Ishikawa (cell line): ENCODE results near the gene HERC3.

ENCODE experiments used
- CEBPB ChIP-seq: IDR thresholded peaks from 2 replicates; pipeline ENCODE4 v1.6.1; 2012
- CREB1 ChIP-seq: IDR thresholded peaks from 2 replicates; pipeline ENCODE4 v1.6.1; 2012; ENCODE audit warnings: low read depth
- EGR1 ChIP-seq: IDR thresholded peaks from 2 replicates; pipeline ENCODE4 v1.6.1; 2012
- EP300 ChIP-seq: IDR thresholded peaks from 2 replicates; pipeline ENCODE4 v1.6.1; 2012; ENCODE audit warnings: borderline replicate concordance
- FOXM1 ChIP-seq: IDR thresholded peaks from 2 replicates; pipeline ENCODE4 v1.6.1; 2012; ENCODE audit warnings: low read depth, borderline replicate concordance
- MAX ChIP-seq: IDR thresholded peaks from 2 replicates; pipeline ENCODE4 v1.6.1; 2012
- NFIC ChIP-seq: IDR thresholded peaks from 2 replicates; pipeline ENCODE4 v1.6.1; 2012
- RAD21 ChIP-seq: IDR thresholded peaks from 2 replicates; pipeline ENCODE4 v1.6.1; 2012; ENCODE audit warnings: low read depth
- TAF1 ChIP-seq: IDR thresholded peaks from 2 replicates; pipeline ENCODE4 v1.6.1; 2012; ENCODE audit warnings: low read depth, mild to moderate bottlenecking
- TCF12 ChIP-seq: IDR thresholded peaks from 2 replicates; pipeline ENCODE4 v1.6.1; 2012; ENCODE audit warnings: low read depth
- TEAD4 ChIP-seq: IDR thresholded peaks from 2 replicates; pipeline ENCODE4 v1.6.1; 2012
- YY1 ChIP-seq: IDR thresholded peaks from 2 replicates; pipeline ENCODE4 v1.6.1; 2012; ENCODE audit warnings: low read depth
- ZBTB7A ChIP-seq: IDR thresholded peaks from 2 replicates; pipeline ENCODE4 v1.6.1; 2012; ENCODE audit warnings: low read depth
- TF ChIP-seq, protein P1 (sequence below): IDR thresholded peaks from 2 replicates; pipeline ENCODE4 v1.6.1; 2012
- TF ChIP-seq, protein P2 (sequence below): IDR thresholded peaks from 2 replicates; pipeline ENCODE4 v1.6.1; 2012; ENCODE audit warnings: low read depth, mild to moderate bottlenecking

Gene HERC3

DNA sequence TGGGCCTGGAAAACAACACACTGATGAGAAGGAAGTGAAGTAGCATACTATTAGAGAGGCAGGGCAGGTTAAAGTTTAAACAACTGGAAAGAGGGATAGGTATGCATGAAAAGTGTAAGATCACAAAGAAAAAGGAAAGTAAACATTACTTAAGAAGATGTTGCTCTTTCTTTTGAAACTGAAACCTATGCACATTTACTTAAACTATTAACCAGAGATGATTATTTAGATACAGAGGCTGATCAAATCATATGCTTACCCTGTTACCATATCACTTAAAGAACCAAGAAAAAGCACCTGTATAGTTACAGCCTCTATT is 67.6 kb downstream of the HERC3 start:
- no peak for TF ChIP-seq YY1
- TF ChIP-seq ZBTB7A: no peak
- TF ChIP-seq, protein P1, sequence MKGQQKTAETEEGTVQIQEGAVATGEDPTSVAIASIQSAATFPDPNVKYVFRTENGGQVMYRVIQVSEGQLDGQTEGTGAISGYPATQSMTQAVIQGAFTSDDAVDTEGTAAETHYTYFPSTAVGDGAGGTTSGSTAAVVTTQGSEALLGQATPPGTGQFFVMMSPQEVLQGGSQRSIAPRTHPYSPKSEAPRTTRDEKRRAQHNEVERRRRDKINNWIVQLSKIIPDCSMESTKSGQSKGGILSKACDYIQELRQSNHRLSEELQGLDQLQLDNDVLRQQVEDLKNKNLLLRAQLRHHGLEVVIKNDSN: no peak
- TF ChIP-seq FOXM1: no peak
- TF ChIP-seq EGR1: no peak
- TF ChIP-seq TAF1: no peak
- TF ChIP-seq, protein P2, sequence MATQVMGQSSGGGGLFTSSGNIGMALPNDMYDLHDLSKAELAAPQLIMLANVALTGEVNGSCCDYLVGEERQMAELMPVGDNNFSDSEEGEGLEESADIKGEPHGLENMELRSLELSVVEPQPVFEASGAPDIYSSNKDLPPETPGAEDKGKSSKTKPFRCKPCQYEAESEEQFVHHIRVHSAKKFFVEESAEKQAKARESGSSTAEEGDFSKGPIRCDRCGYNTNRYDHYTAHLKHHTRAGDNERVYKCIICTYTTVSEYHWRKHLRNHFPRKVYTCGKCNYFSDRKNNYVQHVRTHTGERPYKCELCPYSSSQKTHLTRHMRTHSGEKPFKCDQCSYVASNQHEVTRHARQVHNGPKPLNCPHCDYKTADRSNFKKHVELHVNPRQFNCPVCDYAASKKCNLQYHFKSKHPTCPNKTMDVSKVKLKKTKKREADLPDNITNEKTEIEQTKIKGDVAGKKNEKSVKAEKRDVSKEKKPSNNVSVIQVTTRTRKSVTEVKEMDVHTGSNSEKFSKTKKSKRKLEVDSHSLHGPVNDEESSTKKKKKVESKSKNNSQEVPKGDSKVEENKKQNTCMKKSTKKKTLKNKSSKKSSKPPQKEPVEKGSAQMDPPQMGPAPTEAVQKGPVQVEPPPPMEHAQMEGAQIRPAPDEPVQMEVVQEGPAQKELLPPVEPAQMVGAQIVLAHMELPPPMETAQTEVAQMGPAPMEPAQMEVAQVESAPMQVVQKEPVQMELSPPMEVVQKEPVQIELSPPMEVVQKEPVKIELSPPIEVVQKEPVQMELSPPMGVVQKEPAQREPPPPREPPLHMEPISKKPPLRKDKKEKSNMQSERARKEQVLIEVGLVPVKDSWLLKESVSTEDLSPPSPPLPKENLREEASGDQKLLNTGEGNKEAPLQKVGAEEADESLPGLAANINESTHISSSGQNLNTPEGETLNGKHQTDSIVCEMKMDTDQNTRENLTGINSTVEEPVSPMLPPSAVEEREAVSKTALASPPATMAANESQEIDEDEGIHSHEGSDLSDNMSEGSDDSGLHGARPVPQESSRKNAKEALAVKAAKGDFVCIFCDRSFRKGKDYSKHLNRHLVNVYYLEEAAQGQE: no peak
- TF ChIP-seq NFIC: no peak
- TF ChIP-seq TCF12: no peak
- TF ChIP-seq MAX: no peak
- no peak for TF ChIP-seq CEBPB
- no peak for TF ChIP-seq CREB1

GRCh38 chr4:88660446-88661294 is 68.4 kb downstream of the HERC3 start:
- TF ChIP-seq CREB1: no peak
- TF ChIP-seq, protein P1: no peak
- no peak for TF ChIP-seq NFIC
- no peak for TF ChIP-seq EP300
- TF ChIP-seq, protein P2: no peak
- TF ChIP-seq MAX: no peak
- no peak for TF ChIP-seq RAD21
- TF ChIP-seq TAF1: no peak
- no peak for TF ChIP-seq YY1
- no peak for TF ChIP-seq EGR1
- TF ChIP-seq CEBPB: no peak
- TF ChIP-seq TEAD4: no peak
- no peak for TF ChIP-seq TCF12
- no peak for TF ChIP-seq FOXM1
- no peak for TF ChIP-seq ZBTB7A

- TF ChIP-seq RAD21: no peak
- TF ChIP-seq, protein P2: no peak
- no peak for TF ChIP-seq EP300
- TF ChIP-seq CEBPB: no peak
- TF ChIP-seq TEAD4: no peak
- TF ChIP-seq TCF12: no peak
- no peak for TF ChIP-seq EGR1
- TF ChIP-seq CREB1: no peak
- TF ChIP-seq MAX: no peak
- no peak for TF ChIP-seq TAF1
- TF ChIP-seq NFIC: no peak
- no peak for TF ChIP-seq ZBTB7A
Observed at GRCh38 chr4:88661739-88662138, 69.5 kb downstream of the HERC3 start.

DNA sequence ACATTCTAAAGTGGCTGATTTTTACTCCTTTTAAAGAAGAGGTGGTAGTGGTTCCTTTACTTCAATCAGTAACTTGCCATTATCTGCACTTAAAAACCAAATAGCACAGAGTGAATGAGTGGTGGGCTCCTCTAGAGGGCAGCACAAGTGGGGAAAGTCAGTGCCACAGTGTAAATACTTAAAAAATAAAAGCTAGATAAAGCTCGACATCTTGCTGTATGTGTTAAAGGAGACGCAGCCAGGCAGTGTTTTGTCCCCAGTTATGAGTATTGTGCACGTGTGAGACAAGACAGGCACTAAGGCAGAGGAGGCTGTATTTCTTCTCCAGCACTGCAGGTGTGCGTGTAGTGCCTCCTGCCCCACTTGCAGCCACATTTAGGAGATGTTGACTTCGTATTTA is 80.7 kb downstream of the HERC3 start:
- TF ChIP-seq EP300 (no peak), RAD21 (peak; percentile 59; the same call in 1 of the 2 replicates), ZBTB7A (no peak), MAX (no peak), FOXM1 (no peak)
- TF ChIP-seq, protein P2: no peak
